Measurements from ENCODE around the gene SPARC.

GRCh38 chr5:151718153-151718552 lies 31.4 kb upstream of the SPARC start:
- TF ChIP-seq, protein P1, sequence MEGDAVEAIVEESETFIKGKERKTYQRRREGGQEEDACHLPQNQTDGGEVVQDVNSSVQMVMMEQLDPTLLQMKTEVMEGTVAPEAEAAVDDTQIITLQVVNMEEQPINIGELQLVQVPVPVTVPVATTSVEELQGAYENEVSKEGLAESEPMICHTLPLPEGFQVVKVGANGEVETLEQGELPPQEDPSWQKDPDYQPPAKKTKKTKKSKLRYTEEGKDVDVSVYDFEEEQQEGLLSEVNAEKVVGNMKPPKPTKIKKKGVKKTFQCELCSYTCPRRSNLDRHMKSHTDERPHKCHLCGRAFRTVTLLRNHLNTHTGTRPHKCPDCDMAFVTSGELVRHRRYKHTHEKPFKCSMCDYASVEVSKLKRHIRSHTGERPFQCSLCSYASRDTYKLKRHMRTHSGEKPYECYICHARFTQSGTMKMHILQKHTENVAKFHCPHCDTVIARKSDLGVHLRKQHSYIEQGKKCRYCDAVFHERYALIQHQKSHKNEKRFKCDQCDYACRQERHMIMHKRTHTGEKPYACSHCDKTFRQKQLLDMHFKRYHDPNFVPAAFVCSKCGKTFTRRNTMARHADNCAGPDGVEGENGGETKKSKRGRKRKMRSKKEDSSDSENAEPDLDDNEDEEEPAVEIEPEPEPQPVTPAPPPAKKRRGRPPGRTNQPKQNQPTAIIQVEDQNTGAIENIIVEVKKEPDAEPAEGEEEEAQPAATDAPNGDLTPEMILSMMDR (IDR thresholded peaks at IDR 0.05), result no peak
- no peak for TF ChIP-seq POLR2A (IDR thresholded peaks at IDR 0.05)

Measured in uterus (tissue), 2 donors.